Subcutaneous abdominal adipose tissue (tissue), 5 donors: ENCODE results near the gene GON4L.
A peak's percentile ranks its signal among the peaks of the same experiment; 100 is the strongest.
"Not testable (repeated sequence)": the region's sequence is repeated elsewhere in the genome, so short reads cannot be mapped to it uniquely, and the experiment has no call there.

ENCODE experiments used
- H3K27ac ChIP-seq: one replicate; pipeline ENCODE4 v1.7.0; 2013; ENCODE audit warnings: low read depth, mild to moderate bottlenecking, inconsistent platforms, low read length, moderate library complexity
- H3K27me3 ChIP-seq, 5 donors: one replicate each; pipeline ENCODE4 v1.7.0; 2013; ENCODE audit warnings: low read length in 5 of 5, inconsistent platforms in 1 of 5; ENCODE audit not compliant: control insufficient read depth in 5 of 5, insufficient read depth in 4 of 5
- H3K36me3 ChIP-seq, 5 donors: one replicate each; pipeline ENCODE4 v1.7.0; 2013; ENCODE audit warnings: low read length in 5 of 5; ENCODE audit not compliant: control insufficient read depth in 5 of 5, insufficient read depth in 5 of 5
- H3K4me1 ChIP-seq, 5 donors: one replicate each; pipeline ENCODE4 v1.7.0; 2013; ENCODE audit warnings: low read length in 5 of 5, mild to moderate bottlenecking in 3 of 5, moderate library complexity in 1 of 5; ENCODE audit not compliant: control insufficient read depth in 5 of 5, insufficient read depth in 5 of 5
- H3K4me3 ChIP-seq, 5 donors: one replicate each; pipeline ENCODE4 v1.7.0; 2013; ENCODE audit warnings: low read length in 5 of 5, low read depth in 1 of 5
- H3K9ac ChIP-seq, 5 donors: one replicate each; pipeline ENCODE4 v1.7.0; 2013; ENCODE audit warnings: low read length in 5 of 5, mild to moderate bottlenecking in 4 of 5, moderate library complexity in 3 of 5
- H3K9me3 ChIP-seq, 5 donors: one replicate each; pipeline ENCODE4 v1.7.0; 2013; ENCODE audit warnings: low read length in 5 of 5; ENCODE audit not compliant: control insufficient read depth in 5 of 5
- donor health status: healthy.
- donor health status: healthy.
- donor health status: healthy.
- donor health status: healthy.
- donor health status: healthy.

GON4L gene, protein sequence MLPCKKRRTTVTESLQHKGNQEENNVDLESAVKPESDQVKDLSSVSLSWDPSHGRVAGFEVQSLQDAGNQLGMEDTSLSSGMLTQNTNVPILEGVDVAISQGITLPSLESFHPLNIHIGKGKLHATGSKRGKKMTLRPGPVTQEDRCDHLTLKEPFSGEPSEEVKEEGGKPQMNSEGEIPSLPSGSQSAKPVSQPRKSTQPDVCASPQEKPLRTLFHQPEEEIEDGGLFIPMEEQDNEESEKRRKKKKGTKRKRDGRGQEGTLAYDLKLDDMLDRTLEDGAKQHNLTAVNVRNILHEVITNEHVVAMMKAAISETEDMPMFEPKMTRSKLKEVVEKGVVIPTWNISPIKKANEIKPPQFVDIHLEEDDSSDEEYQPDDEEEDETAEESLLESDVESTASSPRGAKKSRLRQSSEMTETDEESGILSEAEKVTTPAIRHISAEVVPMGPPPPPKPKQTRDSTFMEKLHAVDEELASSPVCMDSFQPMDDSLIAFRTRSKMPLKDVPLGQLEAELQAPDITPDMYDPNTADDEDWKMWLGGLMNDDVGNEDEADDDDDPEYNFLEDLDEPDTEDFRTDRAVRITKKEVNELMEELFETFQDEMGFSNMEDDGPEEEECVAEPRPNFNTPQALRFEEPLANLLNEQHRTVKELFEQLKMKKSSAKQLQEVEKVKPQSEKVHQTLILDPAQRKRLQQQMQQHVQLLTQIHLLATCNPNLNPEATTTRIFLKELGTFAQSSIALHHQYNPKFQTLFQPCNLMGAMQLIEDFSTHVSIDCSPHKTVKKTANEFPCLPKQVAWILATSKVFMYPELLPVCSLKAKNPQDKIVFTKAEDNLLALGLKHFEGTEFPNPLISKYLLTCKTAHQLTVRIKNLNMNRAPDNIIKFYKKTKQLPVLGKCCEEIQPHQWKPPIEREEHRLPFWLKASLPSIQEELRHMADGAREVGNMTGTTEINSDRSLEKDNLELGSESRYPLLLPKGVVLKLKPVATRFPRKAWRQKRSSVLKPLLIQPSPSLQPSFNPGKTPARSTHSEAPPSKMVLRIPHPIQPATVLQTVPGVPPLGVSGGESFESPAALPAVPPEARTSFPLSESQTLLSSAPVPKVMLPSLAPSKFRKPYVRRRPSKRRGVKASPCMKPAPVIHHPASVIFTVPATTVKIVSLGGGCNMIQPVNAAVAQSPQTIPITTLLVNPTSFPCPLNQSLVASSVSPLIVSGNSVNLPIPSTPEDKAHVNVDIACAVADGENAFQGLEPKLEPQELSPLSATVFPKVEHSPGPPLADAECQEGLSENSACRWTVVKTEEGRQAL (N-terminal part only)

DNA sequence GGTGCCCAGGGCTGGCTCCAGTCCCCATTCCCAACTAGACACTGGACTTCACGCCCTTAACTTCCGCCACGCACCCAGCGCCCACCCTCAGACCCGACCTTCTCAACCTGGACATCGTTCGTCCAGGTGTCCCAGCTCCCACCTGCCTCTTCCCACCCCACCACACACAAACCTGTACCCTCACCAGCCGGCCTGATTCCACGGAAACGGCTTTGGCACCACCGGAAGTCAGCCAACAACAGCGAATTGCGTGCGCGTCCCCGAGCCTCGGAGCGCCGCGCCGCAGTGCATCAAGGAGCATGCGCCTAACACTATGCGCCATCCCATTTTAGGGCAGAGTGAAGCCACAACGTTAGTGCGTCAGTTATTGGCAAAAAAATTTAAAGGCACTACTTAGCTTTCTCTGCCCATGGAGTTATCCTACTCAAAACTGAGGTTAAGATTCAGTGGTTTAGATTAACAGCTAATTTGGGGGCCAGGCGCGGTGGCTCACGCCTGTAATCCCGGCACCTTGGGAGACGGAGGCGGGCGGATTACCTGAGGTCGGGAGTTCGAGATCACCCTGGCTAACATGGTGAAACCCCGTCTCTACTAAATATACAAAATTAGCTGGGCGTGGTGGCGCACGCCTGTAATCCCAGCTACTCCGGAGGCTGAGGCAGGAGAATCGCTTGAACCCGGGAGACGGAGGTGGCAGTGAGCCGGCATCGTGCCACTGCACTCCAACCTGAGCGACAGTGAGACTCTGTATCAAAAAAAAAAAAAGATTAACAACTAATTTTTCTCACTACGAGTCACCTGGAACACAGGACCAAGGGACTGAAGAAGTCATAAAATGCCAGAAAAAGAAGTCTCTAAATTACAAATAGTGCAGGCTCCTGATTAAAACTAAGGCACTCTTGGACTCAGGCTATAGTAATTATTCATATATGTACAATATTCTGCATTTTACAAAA is at the start of gene GON4L:
GON4L (minus strand) TSS at position 240 of the 956 bp plus-strand sequence. CDS start 3,434 bp downstream, outside the sequence.
- H3K27me3 ChIP-seq = no peaks in the 10 kb centered on the region
- H3K4me1 ChIP-seq = peaks cover 3 to 40% (median 38%) of the 10 kb centered on the region in 5 donors
- H3K27ac ChIP-seq = peak within 1 kb of the TSS; percentile 83

DNA sequence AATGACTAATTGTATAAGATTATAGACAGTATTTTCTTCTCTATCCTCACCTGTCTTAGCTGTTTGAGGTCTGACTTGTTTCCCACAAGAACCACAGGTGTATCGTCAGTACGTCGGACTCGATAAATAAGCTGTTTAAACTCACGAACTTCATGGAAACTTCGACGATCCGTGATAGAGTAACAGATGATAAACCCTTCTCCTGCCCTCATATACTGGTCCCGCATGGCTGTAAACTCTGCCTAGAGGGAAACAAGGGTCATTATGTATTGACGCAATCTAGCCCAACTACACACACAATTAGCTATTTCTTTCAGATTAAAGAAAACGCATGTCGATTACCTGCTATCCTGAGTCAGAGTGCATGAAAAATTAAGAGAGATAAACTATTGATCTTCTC is 47.2 kb upstream of the GON4L start:
- Histone ChIP-seq H3K9me3 (no peaks in the 10 kb centered on the region), H3K4me1 (peaks cover 0 to under 1% (median 0%) of the 10 kb centered on the region in 5 donors), H3K36me3 (peaks cover 24 to 71% (median 57%) of the 10 kb centered on the region in 5 donors), H3K27ac (no peak overlapping the region), H3K4me3 (no peak overlapping the region), H3K9ac (no peak overlapping the region), H3K27me3 (no peaks in the 10 kb centered on the region)

More for the DNA sequence above, at the start of gene GON4L:
- peaks cover 8 to 25% (median 17%) of the 10 kb centered on the region in 5 donors for H3K36me3 ChIP-seq
- no peaks in the 10 kb centered on the region for H3K9me3 ChIP-seq
- H3K4me3 ChIP-seq = peak within 1 kb of the TSS; percentile 91 to 98 (median 97)
- H3K9ac ChIP-seq = peak within 1 kb of the TSS; percentile 84 to 99 (median 91)

DNA sequence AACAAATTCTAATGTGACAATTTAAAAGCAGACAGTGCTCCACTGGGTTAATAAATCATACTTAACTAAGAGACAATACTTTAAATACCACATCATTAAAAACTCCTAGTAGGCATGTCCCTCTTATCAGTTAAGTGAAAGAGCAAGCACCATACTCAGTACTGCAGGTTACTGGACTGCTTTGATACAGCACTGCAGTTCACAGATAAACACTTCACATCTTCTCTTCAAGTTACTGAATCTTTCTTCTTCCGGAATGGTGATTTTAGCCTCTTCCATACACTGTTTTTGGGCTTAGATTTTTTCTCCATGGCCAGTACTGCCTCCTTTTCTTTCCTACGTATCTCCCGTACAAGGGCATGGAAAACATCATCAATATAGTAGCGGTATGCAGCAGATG is 43.1 kb upstream of the GON4L start:
- Histone ChIP-seq H3K27ac (no peak overlapping the region), H3K4me1 (no peaks in the 10 kb centered on the region), H3K4me3 (no peak overlapping the region), H3K36me3 (peaks cover 29 to 72% (median 52%) of the 10 kb centered on the region in 5 donors), H3K9ac (peak overlapping the region in 1 of 5 donors; percentile 33), H3K9me3 (no peaks in the 10 kb centered on the region), H3K27me3 (no peaks in the 10 kb centered on the region)

DNA sequence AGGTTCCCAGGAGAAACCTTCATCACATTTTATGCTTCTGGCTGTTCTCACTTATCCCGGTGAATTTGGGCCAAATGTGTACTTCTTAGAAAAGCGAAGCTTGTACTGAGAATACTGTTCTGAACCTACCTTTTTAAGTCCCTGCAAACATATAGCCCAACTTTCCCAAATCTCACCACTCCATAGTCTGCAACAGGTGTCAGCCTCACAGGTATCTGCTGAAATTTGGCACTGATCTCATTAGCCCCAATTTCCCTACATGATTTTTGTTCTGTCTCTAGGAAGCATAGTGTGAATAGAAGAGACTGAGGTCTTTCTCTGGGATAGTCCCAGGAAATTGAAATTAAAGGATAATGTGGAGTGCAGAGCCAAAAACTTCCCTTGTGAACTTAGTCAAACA is 42.7 kb upstream of the GON4L start:
- Histone ChIP-seq H3K9ac (no peak overlapping the region), H3K4me3 (no peak overlapping the region), H3K27ac (no peak overlapping the region), H3K27me3 (no peaks in the 10 kb centered on the region), H3K4me1 (no peaks in the 10 kb centered on the region), H3K36me3 (peaks cover 26 to 67% (median 48%) of the 10 kb centered on the region in 5 donors), H3K9me3 (no peaks in the 10 kb centered on the region)

DNA sequence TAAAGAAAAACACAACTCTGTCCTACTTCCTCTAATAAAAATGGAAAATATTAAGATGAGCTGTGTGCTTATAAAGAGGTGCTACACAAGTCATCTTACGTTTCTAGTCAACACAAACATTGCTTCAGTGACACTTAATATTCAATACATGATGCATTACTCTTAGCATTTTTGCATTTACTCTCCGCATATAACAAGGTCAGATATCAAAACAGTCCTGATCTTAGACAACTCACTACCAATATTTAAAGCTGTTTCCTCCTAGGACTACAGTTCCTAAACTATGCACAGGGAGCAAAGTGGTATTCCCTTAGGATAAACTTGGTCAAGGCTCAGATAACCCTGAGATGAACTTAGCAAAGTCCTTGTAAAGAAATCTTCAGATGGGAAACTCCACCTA is 41.9 kb upstream of the GON4L start:
- H3K27me3 ChIP-seq = no peaks in the 10 kb centered on the region
- no peak overlapping the region for H3K4me3 ChIP-seq
- peaks cover 0 to 3% (median 0%) of the 10 kb centered on the region in 5 donors for H3K4me1 ChIP-seq
- no peaks in the 10 kb centered on the region for H3K9me3 ChIP-seq
- no peak overlapping the region for H3K9ac ChIP-seq
- H3K36me3 ChIP-seq = peaks cover 19 to 59% (median 40%) of the 10 kb centered on the region in 5 donors
- no peak overlapping the region for H3K27ac ChIP-seq

DNA sequence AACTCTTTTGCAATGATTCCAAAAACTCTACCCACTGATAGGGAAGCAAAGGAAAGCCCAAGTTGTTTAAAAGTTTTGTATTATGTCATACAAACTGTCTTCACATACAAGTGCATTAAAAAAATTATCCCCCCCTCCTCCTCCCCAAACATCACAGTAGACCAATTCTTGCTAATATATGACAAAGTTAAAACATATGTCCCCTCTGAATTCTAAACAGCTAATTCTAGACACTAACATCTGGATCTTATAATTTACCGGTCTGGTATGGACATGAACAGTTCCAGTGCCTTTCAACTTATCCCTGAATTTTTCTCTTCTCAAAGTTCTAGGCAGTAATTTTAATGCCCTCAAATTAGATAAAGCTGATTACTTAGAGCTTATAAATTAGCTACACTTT is 40.7 kb upstream of the GON4L start:
- H3K27me3 ChIP-seq = no peaks in the 10 kb centered on the region
- no peak overlapping the region for H3K4me3 ChIP-seq
- H3K36me3 ChIP-seq = peaks cover 19 to 53% (median 32%) of the 10 kb centered on the region in 5 donors
- no peak overlapping the region for H3K27ac ChIP-seq
- H3K4me1 ChIP-seq = peaks cover 0 to 14% (median 6%) of the 10 kb centered on the region in 5 donors
- H3K9me3 ChIP-seq = no peaks in the 10 kb centered on the region
- peak overlapping the region in 1 of 5 donors; percentile 13 for H3K9ac ChIP-seq

DNA sequence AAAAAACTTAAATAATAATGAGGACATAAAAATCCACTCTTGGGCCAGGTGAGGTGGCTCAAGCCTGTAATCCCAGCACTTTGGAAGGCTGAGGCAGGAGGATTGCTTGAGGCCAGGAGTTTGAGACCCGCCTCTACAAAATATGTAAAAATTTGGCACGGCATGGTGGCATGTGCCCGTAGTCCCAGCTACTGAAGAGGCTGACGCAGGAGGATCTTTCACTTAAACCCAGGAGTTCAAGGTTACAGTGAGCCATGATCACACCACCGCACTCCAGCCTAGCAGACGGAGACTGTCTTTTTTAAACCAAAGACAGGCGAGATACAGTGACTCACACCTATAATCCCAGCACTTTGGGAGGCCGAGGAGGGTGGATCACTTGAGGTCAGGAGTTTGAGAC is 39.5 kb upstream of the GON4L start:
- H3K36me3 ChIP-seq = peaks cover 19 to 43% (median 29%) of the 10 kb centered on the region in 5 donors
- not testable (repeated sequence) for H3K4me3 ChIP-seq

DNA sequence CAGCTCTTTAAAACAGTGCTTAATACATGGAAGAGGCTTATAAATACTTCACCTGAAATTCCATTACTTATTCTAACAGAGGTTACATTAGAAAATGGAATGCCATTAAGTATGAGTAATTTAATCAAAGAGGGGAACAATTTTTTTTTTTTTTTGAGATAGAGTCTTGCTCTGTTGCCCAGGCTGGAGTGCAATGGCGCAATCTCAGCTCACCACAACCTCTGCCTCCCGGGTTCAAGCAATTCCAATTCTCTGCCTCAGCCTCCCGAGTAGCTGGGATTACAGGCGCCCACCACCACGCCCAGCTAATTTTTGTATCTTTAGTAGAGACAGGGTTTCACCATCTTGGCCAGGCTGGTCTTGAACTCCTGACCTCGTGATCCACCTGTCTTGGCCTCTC is 38.6 kb upstream of the GON4L start:
- peaks cover 0 to 17% (median 6%) of the 10 kb centered on the region in 5 donors for H3K4me1 ChIP-seq
- not testable (repeated sequence) for H3K4me3 ChIP-seq, H3K9me3 ChIP-seq, H3K9ac ChIP-seq, H3K27me3 ChIP-seq, H3K27ac ChIP-seq
- peaks cover 19 to 34% (median 23%) of the 10 kb centered on the region in 5 donors for H3K36me3 ChIP-seq

More for the DNA sequence above, 39.5 kb upstream of the GON4L start:
- not testable (repeated sequence) for H3K27ac ChIP-seq, H3K9ac ChIP-seq, H3K27me3 ChIP-seq, H3K9me3 ChIP-seq
- peaks cover 0 to 17% (median 6%) of the 10 kb centered on the region in 5 donors for H3K4me1 ChIP-seq
